A673 (cell line): Measurements from ENCODE around the gene OSBPL3.

ENCODE experiments used
- CTCF ChIP-seq: fragments of 300-800, 200-600 bp; sonication (generic); conservative IDR thresholded peaks from 2 replicates; pipeline ENCODE4 v1.5.1; 2017; ENCODE audit warnings: low read depth, mild to moderate bottlenecking, antibody characterized with exemption, low read length, moderate library complexity, mixed read lengths
- EZH2 ChIP-seq: fragments of 200-600 bp; sonication (generic); IDR thresholded peaks from 2 replicates; pipeline ENCODE4 v1.6.1; 2017; ENCODE audit warnings: borderline replicate concordance, low read depth, mild to moderate bottlenecking, mixed read lengths, antibody characterized with exemption, low read length; ENCODE audit not compliant: poor library complexity, severe bottlenecking

GRCh38 chr7:24781106-24781505 lies 198.9 kb downstream of the OSBPL3 start:
- TF ChIP-seq CTCF (no peak), EZH2 (no peak)
